ENCODE measurements around the gene SECTM1. TPM values are rescaled to one million over a fixed set of nuclear protein-coding genes. Genes with fewer than 3 reads are reported as not detected.
A peak's percentile ranks its signal among the peaks of the same experiment; 100 is the strongest.

Gene SECTM1
- total and polyA plus RNA-seq, 9 of the 15 experiments (the other 6 are each of a cell fraction or from before 2014, with no cell fraction given): 0.11 to 0.46 (median 0.18) TPM; not detected in 6

GRCh38 chr17:82358465-82359350 lies 25.1 kb upstream of the SECTM1 start, which contains the start of gene TEX19 (continued):
- no peak for TF ChIP-seq ZFP91 (CRISPR knock-in tag; IDR thresholded peaks at IDR 0.05)
- peak; percentile 97 for TF ChIP-seq ZNF316 (IDR thresholded peaks at IDR 0.05)
- no peak for TF ChIP-seq CBFB (CRISPR knock-in tag; IDR thresholded peaks at IDR 0.05)
- no peak for TF ChIP-seq PATZ1 (CRISPR knock-in tag; IDR thresholded peaks at IDR 0.05; ENCODE audit: borderline replicate concordance)
- TF ChIP-seq NCOA6 (IDR thresholded peaks at IDR 0.05): no peak
- no peak for TF ChIP-seq BCL6 (CRISPR knock-in tag; IDR thresholded peaks at IDR 0.05)
- TF ChIP-seq GATA2 (CRISPR knock-in tag; IDR thresholded peaks at IDR 0.05): no peak
- no peak for TF ChIP-seq ZNF280B (CRISPR knock-in tag; IDR thresholded peaks at IDR 0.05)
- peak in 1 of 2 experiments; percentile 92 for TF ChIP-seq AFF1 (IDR thresholded peaks at IDR 0.05; ENCODE audit: low read depth in 1 of 2, partially characterized antibody in 2 of 2)
- TF ChIP-seq HMBOX1 (IDR thresholded peaks at IDR 0.05): no peak
- TF ChIP-seq ZNF695 (CRISPR knock-in tag; IDR thresholded peaks at IDR 0.05): no peak
- TF ChIP-seq MAFK (IDR thresholded peaks at IDR 0.05; ENCODE audit: low read length): peak; percentile 82
- TF ChIP-seq DACH1 (IDR thresholded peaks at IDR 0.05; ENCODE audit: partially characterized antibody): no peak
- peak; percentile 94 for TF ChIP-seq MAFG (tag; conservative IDR thresholded peaks at IDR 0.05)
- peak; percentile 97 for TF ChIP-seq NFE2 (IDR thresholded peaks at IDR 0.05; ENCODE audit: low read depth)
- no peak for TF ChIP-seq CAMTA2 (CRISPR knock-in tag; conservative IDR thresholded peaks at IDR 0.05)
- TF ChIP-seq STAT5B (CRISPR knock-in tag; IDR thresholded peaks at IDR 0.05): no peak
- TF ChIP-seq ZKSCAN3 (CRISPR knock-in tag; IDR thresholded peaks at IDR 0.05): no peak
- no peak for TF ChIP-seq SIN3B (IDR thresholded peaks at IDR 0.05; ENCODE audit: low read depth)
